K562 (cell line): ENCODE results near the gene VPREB1. TPM values are rescaled to one million over a fixed set of nuclear protein-coding genes. Genes with fewer than 3 reads are reported as not detected.

Source experiments
- CBX2 ChIP-seq: fragments of 200-600 bp; sonication (generic); IDR thresholded peaks from one replicate; pipeline ENCODE4 v1.6.1; 2012; ENCODE audit warnings: mild to moderate bottlenecking, low read length, inconsistent platforms; ENCODE audit not compliant: insufficient read depth, poor library complexity, severe bottlenecking
- CHD1 ChIP-seq: fragments of 200-600 bp; sonication (generic); IDR thresholded peaks from one replicate; pipeline ENCODE4 v1.6.1; 2012; ENCODE audit warnings: mild to moderate bottlenecking, moderate library complexity, low read length, inconsistent platforms
- HNRNPUL1 ChIP-seq: fragments of 200-400 bp; formaldehyde crosslinking; IDR thresholded peaks from 2 replicates; pipeline ENCODE4 v1.6.1; 2017; ENCODE audit warnings: low read length
- MAFF ChIP-seq: IDR thresholded peaks from 2 replicates; pipeline ENCODE4 v1.6.1; 2012; ENCODE audit warnings: low read length, improper control_type of control experiment
- SFPQ ChIP-seq: fragments of 200-400 bp; formaldehyde crosslinking; IDR thresholded peaks from 2 replicates; pipeline ENCODE4 v1.6.1; 2017; ENCODE audit warnings: mild to moderate bottlenecking, low read depth, low read length, moderate library complexity
- TSHZ1 ChIP-seq: fragments of 250-450 bp; sonication (Bioruptor Pico); IDR thresholded peaks from 2 replicates; pipeline ENCODE4 v1.4.0; 2020; ENCODE audit warnings: mild to moderate bottlenecking, moderate library complexity
- ZBTB34 ChIP-seq: fragments of 250-450 bp; sonication (Bioruptor Pico); IDR thresholded peaks from 2 replicates; pipeline ENCODE4 v1.8.0; 2021; ENCODE audit warnings: mild to moderate bottlenecking, moderate library complexity
- ZFPM2 ChIP-seq: fragments of 250-450 bp; sonication (Bioruptor Pico); IDR thresholded peaks from 2 replicates; pipeline ENCODE4 v1.5.1; 2022; ENCODE audit warnings: mild to moderate bottlenecking
- ZNF124 ChIP-seq: sonication (generic); formaldehyde crosslinking; IDR thresholded peaks from 2 replicates; pipeline ENCODE4 v1.8.1; 2022; ENCODE audit warnings: missing genetic modification reagents
- ZNF407 ChIP-seq: fragments of 450-650 bp; IDR thresholded peaks from 2 replicates; pipeline ENCODE4 v1.6.1; 2016; ENCODE audit warnings: low read depth
- polyA plus RNA-seq, 8 experiments: library from polyadenylated mRNA; depleted of rRNA in 4 of 8; stranded (reverse) in 5 of 8; unstranded in 3 of 8; fragments of >200 nt; fragmentation: Nextera tagmentation in 2 of 8; fragmentation: Illumina TruSeq in 1 of 8; extraction: Ambion mirVana in 2 of 8; extraction: Trizol in 1 of 8; gene quantifications; 2 replicates each; pipeline versions ENCODE4 v1.2.1 to v1.2.3, GENCODE V29; 2011 to 2014; ENCODE audit warnings: inconsistent platforms in 1 of 8, missing spikeins in 1 of 8
- total RNA-seq, 7 experiments: library from RNA; depleted of rRNA in 6 of 7; stranded (reverse); fragments of >200 nt in 6 of 7; fragmentation: Illumina TruSeq in 2 of 7; extraction: Trizol in 2 of 7; gene quantifications; 2 replicates each; pipeline versions ENCODE4 v1.2.1 to v1.2.3, GENCODE V29; 2011 to 2021; ENCODE audit warnings: low replicate concordance in 1 of 7
- TF ChIP-seq, protein P1 (sequence below): fragments of 250-450 bp; sonication (Bioruptor Pico); IDR thresholded peaks from 2 replicates; pipeline ENCODE4 v1.8.0; 2021; ENCODE audit warnings: moderate library complexity, mild to moderate bottlenecking, inconsistent platforms

VPREB1 gene
- total and polyA plus RNA-seq, 9 of the 15 experiments (the other 6 are each of a cell fraction or from before 2014, with no cell fraction given) = not detected

GRCh38 chr22:22195265-22196017, 49.1 kb upstream of the VPREB1 start (continued):
- TF ChIP-seq TSHZ1 = no peak
- 0 out of 2 replicates have a peak, but pooled peaks have one; percentile 8 for TF ChIP-seq ZNF407
- TF ChIP-seq CHD1 = no peak
- no peak for TF ChIP-seq ZBTB34
- TF ChIP-seq, protein P1, sequence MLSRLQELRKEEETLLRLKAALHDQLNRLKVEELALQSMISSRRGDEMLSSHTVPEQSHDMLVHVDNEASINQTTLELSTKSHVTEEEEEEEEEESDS = no peak
- TF ChIP-seq CBX2 = no peak
- TF ChIP-seq ZFPM2 = no peak
- 0 out of 2 replicates have a peak, but pooled peaks have one; percentile 48 for TF ChIP-seq HNRNPUL1
- TF ChIP-seq SFPQ = no peak
- TF ChIP-seq MAFF = peak; percentile 98
- peak; percentile 59 for TF ChIP-seq ZNF124 (CRISPR knock-in tag)
